ENCODE results near the gene ZKSCAN4. TPM values are rescaled to one million over a fixed set of nuclear protein-coding genes. Genes with fewer than 3 reads are reported as not detected.

The ZKSCAN4 gene
- total RNA-seq, 2 donors from 2014 or later, result 7.3 to 8.2 TPM

DNA sequence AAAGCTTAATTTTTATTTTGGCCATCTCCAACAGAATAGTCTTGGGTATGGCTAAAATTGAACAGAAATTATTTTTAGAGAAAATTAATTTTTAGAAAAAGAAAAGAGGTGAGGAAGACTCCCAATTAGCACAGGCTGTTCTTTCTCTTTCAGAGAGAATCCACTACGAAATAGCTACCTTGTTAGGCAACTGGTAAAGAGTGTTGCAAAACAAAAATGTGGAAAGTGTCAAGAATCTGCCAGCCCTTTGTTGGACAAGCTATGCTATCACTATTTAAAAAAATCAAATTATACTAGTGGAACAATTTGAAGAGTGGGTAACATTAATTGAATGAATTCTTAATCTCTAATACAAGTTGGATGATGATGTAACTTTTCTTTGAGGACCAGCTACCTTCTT is 46.2 kb downstream of the ZKSCAN4 start:
- H3K4me3 ChIP-seq (ENCODE audit: low read length), result no peak overlapping the region
- no peaks in the 10 kb centered on the region for H3K4me1 ChIP-seq (ENCODE audit: control insufficient read depth, insufficient read depth, low read length)
- no peak overlapping the region for H3K9ac ChIP-seq (ENCODE audit: extremely low read depth, low read length, poor library complexity, severe bottlenecking)
- DNase-seq, result no peak
- no peak overlapping the region for H3K27ac ChIP-seq (ENCODE audit: low read depth, low read length)
- H3K27me3 ChIP-seq (ENCODE audit: control insufficient read depth, insufficient read depth, low read length, poor library complexity, severe bottlenecking), result peaks cover 95% of the 10 kb centered on the region
- Mint-ChIP-seq H3K27ac (no peak overlapping the region), H3K36me3 (ENCODE audit: low read depth) (no peaks in the 10 kb centered on the region), H3K9me3 (no peaks in the 10 kb centered on the region), H3K4me3 (no peak overlapping the region), H3K4me1 (peaks cover 8% of the 10 kb centered on the region), H3K27me3 (ENCODE audit: insufficient read depth) (peaks cover 90% of the 10 kb centered on the region)
- TF ChIP-seq, protein P1, sequence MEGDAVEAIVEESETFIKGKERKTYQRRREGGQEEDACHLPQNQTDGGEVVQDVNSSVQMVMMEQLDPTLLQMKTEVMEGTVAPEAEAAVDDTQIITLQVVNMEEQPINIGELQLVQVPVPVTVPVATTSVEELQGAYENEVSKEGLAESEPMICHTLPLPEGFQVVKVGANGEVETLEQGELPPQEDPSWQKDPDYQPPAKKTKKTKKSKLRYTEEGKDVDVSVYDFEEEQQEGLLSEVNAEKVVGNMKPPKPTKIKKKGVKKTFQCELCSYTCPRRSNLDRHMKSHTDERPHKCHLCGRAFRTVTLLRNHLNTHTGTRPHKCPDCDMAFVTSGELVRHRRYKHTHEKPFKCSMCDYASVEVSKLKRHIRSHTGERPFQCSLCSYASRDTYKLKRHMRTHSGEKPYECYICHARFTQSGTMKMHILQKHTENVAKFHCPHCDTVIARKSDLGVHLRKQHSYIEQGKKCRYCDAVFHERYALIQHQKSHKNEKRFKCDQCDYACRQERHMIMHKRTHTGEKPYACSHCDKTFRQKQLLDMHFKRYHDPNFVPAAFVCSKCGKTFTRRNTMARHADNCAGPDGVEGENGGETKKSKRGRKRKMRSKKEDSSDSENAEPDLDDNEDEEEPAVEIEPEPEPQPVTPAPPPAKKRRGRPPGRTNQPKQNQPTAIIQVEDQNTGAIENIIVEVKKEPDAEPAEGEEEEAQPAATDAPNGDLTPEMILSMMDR (conservative IDR thresholded peaks at IDR 0.05), result no peak
- WGBS, 2 experiments (ENCODE audit: insufficient coverage in 1 of 2, insufficient read length in 1 of 2), result 62% methylated on average over 1 of the region's 1 CpG; no CpG with 5 or more reads in 1 of the 2 experiments
- no peaks in the 10 kb centered on the region for H3K9me3 ChIP-seq (ENCODE audit: control insufficient read depth, low read length)
- H3K36me3 ChIP-seq (ENCODE audit: control insufficient read depth, insufficient read depth, low read length), result no peaks in the 10 kb centered on the region

DNA sequence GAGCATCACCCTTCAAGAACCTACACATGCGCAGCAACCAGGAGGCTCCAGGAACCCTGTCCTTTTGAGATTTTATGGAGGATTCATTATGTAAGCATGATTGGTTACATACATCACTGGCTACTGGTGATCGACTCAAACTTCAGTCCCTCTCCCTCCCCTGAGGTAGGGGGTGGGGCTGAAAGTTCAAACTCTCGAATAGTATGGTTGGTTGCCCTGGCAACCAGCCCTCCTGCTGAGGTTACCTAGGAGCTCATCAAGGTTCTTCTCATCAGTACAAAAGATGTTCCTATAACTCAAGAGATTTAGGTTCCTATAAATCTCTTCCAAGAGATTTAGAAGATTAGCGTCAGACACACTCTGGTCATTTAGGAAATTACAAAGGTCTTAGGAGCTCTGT is 48.9 kb downstream of the ZKSCAN4 start:
- Mint-ChIP-seq H3K4me1 (peaks cover 5% of the 10 kb centered on the region), H3K27ac (no peak overlapping the region), H3K27me3 (ENCODE audit: insufficient read depth) (peaks cover 92% of the 10 kb centered on the region), H3K9me3 (peaks cover 7% of the 10 kb centered on the region), H3K4me3 (no peak overlapping the region), H3K36me3 (ENCODE audit: low read depth) (no peaks in the 10 kb centered on the region)
- Histone ChIP-seq H3K9me3 (ENCODE audit: control insufficient read depth, low read length) (peaks cover 3% of the 10 kb centered on the region), H3K4me3 (ENCODE audit: low read length) (no peak overlapping the region), H3K4me1 (ENCODE audit: control insufficient read depth, insufficient read depth, low read length) (no peaks in the 10 kb centered on the region), H3K9ac (ENCODE audit: extremely low read depth, low read length, poor library complexity, severe bottlenecking) (no peak overlapping the region), H3K27ac (ENCODE audit: low read depth, low read length) (no peak overlapping the region), H3K36me3 (ENCODE audit: control insufficient read depth, insufficient read depth, low read length) (no peaks in the 10 kb centered on the region), H3K27me3 (ENCODE audit: control insufficient read depth, insufficient read depth, low read length, poor library complexity, severe bottlenecking) (peaks cover 93% of the 10 kb centered on the region)
- TF ChIP-seq, protein P1 (conservative IDR thresholded peaks at IDR 0.05), result no peak
- 17 to 33% methylated on average over 1 to 3 of the region's 4 CpGs for WGBS, 2 experiments (ENCODE audit: insufficient coverage in 1 of 2, insufficient read length in 1 of 2)
- DNase-seq, result peak; percentile 83

DNA sequence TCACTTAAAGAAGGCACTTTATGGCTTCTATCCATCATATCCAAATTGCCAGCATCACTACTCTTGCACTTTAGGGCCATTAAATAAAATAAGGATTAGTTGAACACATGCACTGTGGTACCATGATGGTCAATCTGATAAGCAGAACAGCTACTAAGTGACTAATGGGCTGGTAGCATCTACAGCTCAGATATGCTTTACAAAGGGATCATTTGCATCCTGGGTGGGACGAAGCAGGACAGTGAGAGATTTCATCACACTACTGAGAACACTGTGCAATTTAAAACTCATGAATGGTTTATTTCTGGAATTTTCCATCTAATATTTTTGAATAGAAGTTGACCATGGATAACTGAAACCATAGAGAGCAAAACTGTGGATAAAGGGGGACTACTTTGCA is 52.0 kb downstream of the ZKSCAN4 start:
- H3K4me3 Mint-ChIP-seq, result no peak overlapping the region
- peaks cover 15% of the 10 kb centered on the region for H3K9me3 Mint-ChIP-seq
- Histone ChIP-seq H3K4me1 (ENCODE audit: control insufficient read depth, insufficient read depth, low read length) (no peaks in the 10 kb centered on the region), H3K4me3 (ENCODE audit: low read length) (no peak overlapping the region), H3K27me3 (ENCODE audit: control insufficient read depth, insufficient read depth, low read length, poor library complexity, severe bottlenecking) (peaks cover 85% of the 10 kb centered on the region), H3K9ac (ENCODE audit: extremely low read depth, low read length, poor library complexity, severe bottlenecking) (no peak overlapping the region), H3K36me3 (ENCODE audit: control insufficient read depth, insufficient read depth, low read length) (no peaks in the 10 kb centered on the region), H3K9me3 (ENCODE audit: control insufficient read depth, low read length) (peaks cover 3% of the 10 kb centered on the region), H3K27ac (ENCODE audit: low read depth, low read length) (no peak overlapping the region)
- no peak overlapping the region for H3K27ac Mint-ChIP-seq
- no peaks in the 10 kb centered on the region for H3K4me1 Mint-ChIP-seq
- H3K27me3 Mint-ChIP-seq (ENCODE audit: insufficient read depth), result peaks cover 85% of the 10 kb centered on the region
- DNase-seq, result no peak
- 53% methylated on average over 1 of the region's 1 CpG; no CpG with 5 or more reads in 1 of the 2 experiments for WGBS, 2 experiments (ENCODE audit: insufficient coverage in 1 of 2, insufficient read length in 1 of 2)
- no peaks in the 10 kb centered on the region for H3K36me3 Mint-ChIP-seq (ENCODE audit: low read depth)
- TF ChIP-seq, protein P1 (conservative IDR thresholded peaks at IDR 0.05), result no peak

Other genes starting within 250 kb of the ZKSCAN4 start
- 1 to 10 TPM; 5.7 to 7.1 TPM for gene ZNF165, start 171.7 kb downstream of the ZKSCAN4 start, total RNA-seq
- 1 to 10 TPM; 6.0 to 7.4 TPM for gene ZSCAN16, start 127.7 kb downstream of the ZKSCAN4 start, total RNA-seq
- gene ZKSCAN8, start 110.4 kb downstream of the ZKSCAN4 start, total RNA-seq, result 10 to 100 TPM; 29.0 to 41.6 TPM
- 10 to 100 TPM; 23.1 to 32.1 TPM for gene ZSCAN9, start 27.0 kb downstream of the ZKSCAN4 start, total RNA-seq
- under 1 TPM in 1 of 2 donors, not detected in 1; 0.42 TPM for gene NKAPL, start 7.0 kb upstream of the ZKSCAN4 start, total RNA-seq
- gene ZSCAN26, start 14.9 kb upstream of the ZKSCAN4 start, total RNA-seq, result 10 to 100 TPM; 10.9 to 18.9 TPM
- 10 to 100 TPM in 1 of 2 donors, 1 to 10 TPM in 1; 8.7 to 10.8 TPM for gene PGBD1, start 29.3 kb upstream of the ZKSCAN4 start, total RNA-seq
- 1 to 10 TPM; 1.7 to 4.7 TPM for gene ZSCAN31, start 83.9 kb upstream of the ZKSCAN4 start, total RNA-seq
- gene ZKSCAN3, start 97.7 kb upstream of the ZKSCAN4 start, total RNA-seq, result 10 to 100 TPM; 10.1 to 11.4 TPM
- 10 to 100 TPM; 10.5 to 12.8 TPM for gene ZSCAN12, start 147.5 kb upstream of the ZKSCAN4 start, total RNA-seq
- gene ZSCAN23, start 191.2 kb upstream of the ZKSCAN4 start, total RNA-seq, result 1 to 10 TPM; 4.1 to 7.1 TPM

Data from endodermal cell (in vitro differentiated cells).